CMK (cell line): ENCODE results near the gene MTR.
"Not testable (repeated sequence)": the region's sequence is repeated elsewhere in the genome, so short reads cannot be mapped to it uniquely, and the experiment has no call there.

Experiments used
- DNase-seq: peaks from one replicate; pipeline ENCODE4 v3.0.0-alpha.2; 2010; ENCODE audit warnings: low read depth

The MTR gene

DNA sequence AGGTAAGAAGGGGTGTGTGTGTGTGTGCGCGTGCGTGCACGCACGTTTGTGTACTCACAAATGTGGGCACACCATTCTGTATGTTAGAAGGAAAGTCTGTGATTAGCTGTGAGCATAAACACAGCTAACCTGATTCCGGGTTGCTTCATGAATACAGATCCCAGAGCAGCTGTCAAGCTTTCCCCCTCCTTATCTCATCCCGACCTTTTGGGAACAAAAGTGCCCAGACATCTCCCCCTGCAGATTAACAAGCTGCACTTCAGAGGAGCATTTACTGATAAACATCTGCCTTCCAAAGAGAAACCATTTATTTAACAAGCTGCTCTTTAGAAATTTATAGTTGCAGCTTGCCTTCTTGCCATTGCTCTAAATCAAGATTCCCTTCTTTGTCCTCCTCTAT is 112.1 kb downstream of the MTR start:
- no peak for DNase-seq

DNA sequence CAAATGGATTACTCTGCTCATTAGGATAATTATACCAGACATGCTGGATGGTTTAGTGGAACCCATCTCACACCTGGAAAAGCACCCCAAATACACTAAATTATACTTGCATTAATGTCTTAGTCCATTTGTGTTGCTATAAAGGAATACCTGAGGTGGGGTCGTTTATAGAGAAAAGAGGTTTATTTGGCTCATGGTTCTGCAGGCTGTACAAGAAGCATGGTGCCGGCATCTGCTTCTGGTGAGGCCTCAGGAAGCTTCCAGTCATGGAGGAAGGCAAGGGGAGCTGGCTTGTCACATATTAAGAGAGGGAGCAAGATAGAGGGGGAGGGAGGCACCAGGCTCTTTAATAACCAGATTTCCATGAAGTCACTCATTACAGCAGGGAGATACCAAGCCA is 113.6 kb downstream of the MTR start:
- DNase-seq = no peak

DNA sequence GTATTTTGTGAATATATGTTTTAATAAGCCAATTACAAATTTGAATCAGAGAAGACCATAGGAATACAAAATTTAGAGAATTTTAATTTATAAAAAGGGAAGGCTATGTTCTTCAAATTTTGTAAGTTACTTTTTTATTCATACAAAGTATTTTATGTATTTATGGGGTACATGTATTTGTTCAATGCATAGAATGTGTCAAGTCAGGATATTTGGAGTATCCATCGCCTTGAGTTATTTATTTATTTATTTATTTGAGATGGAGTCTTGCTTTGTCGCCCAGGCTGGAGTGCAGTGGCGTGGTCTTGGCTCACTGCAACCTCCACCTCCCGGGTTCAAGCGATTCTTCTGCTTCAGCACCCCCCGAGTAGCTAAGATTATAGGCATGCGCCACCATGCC is 116.0 kb downstream of the MTR start:
- DNase-seq = not testable (repeated sequence)

DNA sequence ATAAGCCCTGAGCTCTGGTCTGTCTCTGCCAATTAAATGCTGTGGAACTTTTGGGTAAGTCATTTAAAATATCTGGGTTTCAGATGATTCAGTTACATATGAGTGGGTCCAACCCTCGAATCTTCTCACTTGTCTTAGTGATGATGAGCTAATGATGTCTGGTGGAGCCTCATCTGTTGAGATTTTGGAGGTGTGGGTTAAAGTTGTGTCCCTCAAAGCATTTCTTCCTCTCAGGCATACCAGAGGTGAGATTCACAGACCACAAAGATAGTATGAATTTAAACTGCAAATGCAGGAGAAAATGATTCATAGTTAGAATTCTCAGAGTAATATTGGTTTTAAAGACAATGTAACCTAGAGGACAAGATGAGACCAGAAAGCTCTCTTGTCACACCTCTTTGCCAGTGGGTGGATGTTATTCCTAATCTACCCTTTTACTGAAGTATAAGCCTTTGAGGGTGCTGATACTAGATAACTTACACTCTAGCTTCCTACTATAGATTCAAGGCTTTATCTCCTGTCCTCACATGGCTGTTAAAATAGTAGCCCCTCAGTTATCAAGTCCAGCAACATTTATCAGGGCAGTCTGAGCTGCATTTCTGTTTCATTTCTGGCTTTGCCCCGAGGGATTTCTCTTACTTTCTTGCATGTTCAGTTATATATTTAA is 118.4 kb downstream of the MTR start:
- peak; percentile 51 for DNase-seq

DNA sequence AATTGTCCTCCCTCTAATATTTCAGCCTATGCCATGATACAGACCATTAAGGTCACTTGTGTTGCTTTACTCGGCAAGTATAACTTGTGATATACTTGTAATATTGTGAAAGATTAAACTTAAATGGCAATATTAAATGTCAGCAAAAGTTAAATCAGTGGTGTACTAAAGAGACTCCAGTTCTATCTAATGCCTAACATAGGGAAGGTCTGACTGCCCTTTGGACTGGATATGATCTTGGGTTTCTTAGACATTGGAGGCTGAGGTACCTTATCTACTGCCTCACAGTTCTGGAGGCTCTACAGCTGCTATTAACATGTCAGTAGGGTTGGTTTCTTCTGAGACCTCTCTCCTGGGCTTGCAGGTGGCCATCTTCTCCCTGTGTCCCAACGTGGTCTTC is 119.3 kb downstream of the MTR start:
- no peak for DNase-seq

DNA sequence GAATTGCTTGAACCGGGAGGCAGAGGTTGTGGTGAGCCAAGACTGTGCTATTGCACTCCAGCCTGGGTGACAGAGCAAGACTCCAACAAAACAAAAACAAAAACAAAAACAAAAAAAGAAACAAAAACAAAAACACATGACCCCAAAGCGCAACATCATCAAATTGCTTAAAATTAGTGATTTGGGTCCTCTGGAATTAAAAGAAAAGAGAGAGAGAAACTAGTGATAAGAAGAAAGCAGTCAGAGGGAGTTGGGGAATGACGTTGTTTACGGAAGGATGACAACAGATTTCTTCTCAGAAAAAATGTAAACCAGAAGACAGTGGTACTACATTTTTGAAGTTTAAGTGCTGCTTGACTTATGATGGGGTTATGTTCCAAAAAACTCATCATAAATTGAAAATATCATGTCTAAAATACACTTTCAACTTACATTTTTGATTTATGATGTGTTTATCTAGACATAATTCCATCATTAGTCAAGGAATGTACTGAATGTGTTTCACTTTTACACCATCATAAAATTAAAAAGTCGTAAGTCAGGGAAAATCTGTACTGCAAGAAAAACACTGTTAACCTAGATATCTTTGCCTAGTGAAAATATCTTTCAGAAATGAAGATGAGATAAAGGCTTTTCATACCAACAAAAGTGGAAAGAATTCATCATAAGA is 121.2 kb downstream of the MTR start:
- no peak for DNase-seq

DNA sequence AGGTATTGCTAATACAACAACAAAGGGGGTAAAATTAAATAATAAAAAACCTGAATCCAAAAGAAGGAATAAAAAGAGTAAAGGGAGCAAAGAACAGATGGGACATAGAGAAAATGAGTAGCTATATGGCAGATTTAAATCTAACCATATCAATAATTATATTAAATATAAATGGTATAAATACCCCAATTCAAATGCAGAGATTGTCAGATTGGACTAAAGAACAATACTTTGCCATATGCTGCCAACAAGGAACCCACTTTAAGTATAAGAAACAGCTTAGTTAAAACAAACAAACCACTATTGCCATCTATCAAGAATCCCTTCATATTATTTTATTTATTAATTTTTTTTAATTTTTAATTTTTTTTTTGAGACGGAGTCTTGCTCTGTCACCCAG is 122.4 kb downstream of the MTR start:
- DNase-seq = no peak

DNA sequence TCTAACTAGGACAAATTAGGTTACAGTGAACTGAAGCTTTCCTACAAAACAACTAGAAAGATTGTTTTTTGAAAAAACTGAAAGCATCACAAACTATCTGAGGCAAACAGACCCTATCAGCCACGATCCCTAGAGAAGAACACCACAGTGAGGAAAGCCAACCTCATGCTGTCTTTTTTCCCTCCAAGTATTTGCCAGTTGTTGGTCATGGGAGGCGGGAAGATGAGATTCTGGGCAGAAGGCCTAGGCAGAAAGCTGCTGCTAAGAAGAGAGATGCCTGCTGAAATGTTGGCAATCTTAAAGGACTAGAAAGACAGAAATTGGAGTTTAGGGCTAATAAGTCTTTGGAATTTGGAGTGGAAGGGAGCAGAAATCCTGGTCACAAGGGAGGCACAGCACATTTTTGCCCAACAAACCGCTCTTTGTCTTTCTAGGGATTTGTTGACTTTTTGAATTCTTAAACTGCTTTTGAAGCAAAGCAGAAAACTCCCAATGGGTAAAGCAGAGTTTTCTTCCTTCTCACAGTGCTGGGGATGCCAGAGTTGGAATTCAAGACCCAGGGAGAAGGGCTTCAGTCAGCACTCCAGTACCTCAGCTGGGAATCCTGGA is 125.3 kb downstream of the MTR start:
- DNase-seq = no peak

DNA sequence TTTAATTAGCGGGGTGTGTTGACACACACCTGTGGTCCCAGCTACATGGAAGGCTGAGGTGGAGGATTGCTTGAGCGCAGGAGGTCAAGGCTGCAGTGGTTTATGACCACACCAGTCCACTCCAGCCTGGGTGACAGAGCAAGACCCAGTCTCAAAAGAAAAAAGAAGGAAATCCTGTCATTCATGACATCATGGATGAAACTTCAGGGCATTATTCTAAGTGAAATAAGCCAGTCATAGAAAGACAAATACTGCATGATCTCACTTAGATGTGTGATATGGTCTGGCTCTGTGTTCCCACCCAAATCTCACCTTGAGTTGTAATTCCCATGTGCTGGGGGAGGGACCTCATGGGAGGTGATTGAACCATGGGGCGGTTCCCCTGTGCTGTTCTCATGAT is 126.5 kb downstream of the MTR start:
- no peak for DNase-seq

DNA sequence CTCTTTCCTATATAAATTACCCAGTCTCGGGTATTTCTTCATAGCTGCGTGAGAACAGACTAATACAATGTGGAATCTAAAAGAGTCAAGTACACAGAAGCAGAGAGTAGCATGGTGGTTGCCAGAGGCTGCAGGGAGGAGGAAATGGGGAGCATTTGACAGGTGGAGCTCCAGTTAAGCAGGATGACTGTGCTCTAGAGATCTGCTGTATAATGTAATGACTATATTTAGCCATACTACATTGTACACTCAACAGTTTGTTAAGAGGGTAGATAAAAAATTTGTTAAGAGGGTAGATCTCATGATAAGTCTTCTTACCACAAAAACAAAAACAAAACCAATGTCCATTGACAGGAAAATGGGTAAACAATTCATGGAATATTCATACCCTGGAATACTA is 127.1 kb downstream of the MTR start:
- no peak for DNase-seq

DNA sequence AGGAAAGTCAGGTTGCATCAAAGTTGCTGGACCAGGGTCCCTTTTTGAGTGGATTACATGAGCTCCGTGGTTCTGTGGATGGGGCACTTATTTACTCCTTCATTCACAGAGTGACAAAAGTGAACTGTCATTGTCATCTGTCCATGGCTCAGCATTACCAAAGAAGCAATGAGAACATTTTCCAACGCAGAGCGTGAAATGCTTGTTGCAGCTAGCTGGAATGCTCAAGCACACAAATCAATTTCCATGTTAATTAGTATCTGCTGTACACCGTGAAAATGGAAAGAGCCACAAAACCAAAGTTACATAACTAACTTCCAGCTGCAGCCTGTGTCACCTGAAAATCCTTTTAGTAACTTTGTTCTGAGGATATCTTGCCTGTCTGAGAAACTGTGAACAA is 130.3 kb downstream of the MTR start:
- no peak for DNase-seq

DNA sequence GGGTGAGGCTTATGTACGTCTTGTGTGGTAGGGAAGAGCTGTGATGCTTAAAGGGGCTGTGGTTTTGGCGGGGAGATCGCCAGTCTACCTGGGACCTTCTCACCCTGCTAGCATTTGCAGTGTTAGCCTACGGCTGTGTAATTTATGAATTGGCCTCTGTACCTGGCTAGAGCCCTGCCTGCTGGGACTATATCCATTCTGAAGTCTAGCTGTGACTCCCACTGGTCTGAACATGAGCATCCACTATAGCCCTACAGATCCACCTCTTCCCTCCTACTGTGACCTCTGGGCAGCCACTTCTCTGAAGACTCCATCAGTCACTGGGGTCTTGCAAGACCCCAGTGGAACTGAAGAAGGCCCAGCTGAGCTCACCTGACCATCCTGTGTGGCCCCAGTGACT is 135.4 kb downstream of the MTR start:
- DNase-seq = no peak

DNA sequence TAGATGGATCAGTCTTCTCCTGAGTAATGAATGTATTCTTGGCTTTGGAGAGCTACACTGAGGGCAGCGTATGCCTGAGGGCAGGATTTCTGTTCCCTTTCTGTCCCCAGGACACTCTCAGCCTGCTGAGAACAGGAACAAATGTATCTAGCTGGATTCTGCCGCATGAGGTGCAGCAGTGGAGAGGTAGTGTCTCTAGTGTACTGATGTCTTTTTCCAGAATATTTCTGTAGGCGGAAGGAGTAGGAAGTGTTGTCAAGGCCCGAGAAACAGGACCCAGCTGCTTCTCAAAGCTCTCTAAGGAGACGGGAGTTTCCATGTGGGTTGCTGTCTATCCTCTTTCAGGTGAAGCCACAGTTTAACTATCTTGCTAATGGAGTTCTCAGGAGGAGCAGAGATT is 143.7 kb downstream of the MTR start:
- no peak for DNase-seq

DNA sequence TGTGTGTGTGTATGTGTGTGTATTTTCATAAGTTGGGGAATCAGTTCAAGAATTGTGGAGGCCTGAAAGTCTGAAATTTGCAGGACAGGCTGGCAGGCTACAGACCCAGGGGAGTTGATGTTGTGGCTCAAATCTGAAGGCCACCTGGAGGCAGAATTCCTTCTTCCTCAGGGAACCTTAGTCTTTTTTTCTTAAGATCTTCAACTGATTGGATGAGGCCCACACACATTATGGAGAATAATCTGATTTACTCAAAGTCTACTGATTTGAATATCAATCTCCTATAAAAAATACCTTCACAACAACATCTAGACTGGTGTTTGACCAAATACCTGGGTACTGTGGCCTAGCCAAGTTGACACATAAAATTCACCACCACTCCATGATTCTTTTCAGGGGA is 147.3 kb downstream of the MTR start:
- no peak for DNase-seq

DNA sequence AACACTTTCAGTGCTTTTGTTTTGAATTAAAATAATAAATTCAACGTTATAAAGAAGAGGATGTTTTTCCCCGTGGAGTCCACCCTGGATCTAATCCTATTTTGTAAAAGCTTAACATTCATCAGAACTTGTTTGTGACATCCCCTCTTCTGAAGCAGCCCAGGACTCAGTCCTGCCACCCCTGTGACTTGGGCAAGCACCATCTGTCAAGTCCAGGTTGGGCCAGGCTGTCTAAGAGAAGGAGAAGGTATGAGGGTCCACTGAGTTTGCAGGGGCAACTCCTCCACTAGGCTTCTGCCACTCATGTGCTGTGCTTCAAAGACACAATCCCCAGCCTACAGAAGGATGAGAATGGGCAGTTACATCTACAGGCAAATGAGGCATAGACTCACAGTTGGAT is 149.5 kb downstream of the MTR start:
- DNase-seq = no peak

DNA sequence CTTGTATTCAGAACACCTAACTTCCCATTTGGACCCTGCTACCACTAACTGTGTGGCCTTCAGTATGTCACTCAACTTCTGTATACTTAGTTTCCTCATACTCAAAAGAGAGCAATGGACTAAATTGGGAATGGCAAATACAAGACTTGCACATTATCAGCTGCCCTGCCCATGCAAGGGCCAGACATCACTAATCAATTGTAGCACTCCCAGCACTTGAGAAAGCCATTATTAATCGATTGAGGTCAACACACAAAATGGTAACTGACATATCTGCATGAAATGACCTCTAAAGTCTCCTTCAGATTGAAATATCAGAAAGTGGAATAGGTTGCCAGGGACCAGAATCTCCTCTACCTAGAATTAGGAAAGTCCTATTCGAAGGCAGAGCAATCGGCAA is 149.9 kb downstream of the MTR start:
- DNase-seq = no peak

DNA sequence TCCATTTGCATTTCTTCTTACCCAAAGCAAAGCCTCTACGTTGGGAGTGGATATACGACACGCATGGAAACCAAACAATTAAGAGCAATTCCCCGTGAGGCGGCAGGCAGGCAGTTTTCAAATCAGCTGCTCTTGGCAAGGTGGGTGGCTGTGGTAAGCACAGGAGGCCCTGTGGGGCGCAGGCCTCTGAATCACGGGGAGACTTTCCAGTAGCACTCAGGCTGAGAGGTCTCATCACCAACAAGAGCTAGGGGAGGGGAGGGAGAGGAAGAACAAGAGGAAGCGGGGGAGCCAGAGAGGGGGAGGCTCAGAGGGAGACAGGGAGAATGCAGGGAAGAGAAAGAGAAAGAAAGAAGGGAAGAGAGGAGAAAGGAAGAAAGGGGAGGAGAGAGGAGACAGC is 152.7 kb downstream of the MTR start:
- DNase-seq = no peak

DNA sequence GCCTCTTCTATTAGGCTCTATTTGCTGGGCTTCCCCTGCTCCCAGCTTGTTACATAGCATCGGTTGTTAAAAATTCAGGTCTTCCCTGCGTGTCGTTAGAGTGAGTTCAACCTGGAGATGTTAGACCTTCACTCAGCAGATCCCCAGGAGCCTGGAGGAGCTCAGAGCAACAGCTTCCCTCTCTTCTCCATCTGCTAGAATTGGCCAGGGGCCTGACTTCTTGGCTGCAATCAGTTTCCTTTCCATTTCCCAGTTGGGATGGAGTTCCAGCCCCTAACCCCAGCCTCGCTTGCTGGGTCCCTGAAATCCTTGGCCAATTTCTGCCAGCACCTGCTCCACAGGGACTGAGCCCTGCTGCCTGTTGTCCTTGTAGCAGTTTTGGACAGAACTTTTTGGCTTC is 153.3 kb downstream of the MTR start:
- no peak for DNase-seq

DNA sequence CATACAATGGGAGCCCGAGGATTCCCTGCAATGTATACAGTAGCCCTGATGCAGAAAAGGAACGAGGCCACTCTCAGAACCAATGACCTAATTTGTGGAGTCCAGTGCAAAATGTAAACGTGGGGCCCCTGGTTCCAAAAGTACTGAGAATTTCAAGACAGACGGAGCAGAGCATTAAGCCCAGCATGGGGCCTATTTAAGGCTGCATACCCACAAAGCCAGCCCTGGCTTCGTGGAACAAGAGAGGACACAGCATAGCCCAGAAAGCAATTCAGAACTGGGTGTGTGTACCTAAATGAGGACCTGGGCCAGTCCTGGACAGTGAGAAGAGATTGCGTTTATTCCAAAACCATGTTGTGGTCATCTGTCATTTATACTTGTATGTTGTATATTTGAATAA is 153.9 kb downstream of the MTR start:
- no peak for DNase-seq

DNA sequence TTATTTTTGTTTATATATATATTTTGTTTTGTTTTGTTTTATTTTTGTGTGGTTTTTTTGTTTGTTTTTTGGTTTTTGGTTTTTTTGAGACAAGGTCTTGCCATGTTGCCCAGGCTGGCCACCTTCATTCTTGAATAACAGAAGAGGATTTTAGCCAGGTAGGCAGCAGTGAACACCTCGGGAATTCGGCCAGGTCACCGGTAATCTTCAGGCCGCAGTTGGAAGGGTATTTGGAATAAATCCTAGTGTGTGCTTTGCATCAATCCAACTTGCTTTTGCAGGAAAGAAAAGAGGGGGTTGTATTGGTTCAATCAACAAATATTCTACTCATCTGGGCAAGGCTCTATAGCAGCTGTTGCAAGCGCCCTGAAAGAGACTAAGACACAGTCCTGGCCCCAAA is 155.3 kb downstream of the MTR start:
- no peak for DNase-seq

DNA sequence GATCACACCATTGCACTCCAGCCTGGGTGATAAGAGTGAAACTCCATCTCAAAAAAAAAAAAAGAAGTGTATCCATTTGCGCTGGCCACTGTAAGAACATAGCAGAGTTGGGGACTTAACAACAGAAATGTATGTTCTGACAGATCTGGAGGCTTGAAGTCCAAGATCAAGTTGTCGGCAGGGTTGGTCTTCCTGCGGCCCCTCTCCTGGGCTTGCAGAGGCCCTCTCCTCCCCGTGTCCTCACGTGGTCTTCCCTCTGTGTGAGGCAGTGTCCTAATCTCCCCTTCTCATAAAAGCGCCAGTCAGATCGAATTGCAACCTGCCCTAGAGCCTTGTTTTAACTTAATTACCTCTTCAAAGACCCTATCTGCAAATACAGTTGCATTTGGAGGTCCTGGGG is 156.6 kb downstream of the MTR start:
- DNase-seq = no peak

DNA sequence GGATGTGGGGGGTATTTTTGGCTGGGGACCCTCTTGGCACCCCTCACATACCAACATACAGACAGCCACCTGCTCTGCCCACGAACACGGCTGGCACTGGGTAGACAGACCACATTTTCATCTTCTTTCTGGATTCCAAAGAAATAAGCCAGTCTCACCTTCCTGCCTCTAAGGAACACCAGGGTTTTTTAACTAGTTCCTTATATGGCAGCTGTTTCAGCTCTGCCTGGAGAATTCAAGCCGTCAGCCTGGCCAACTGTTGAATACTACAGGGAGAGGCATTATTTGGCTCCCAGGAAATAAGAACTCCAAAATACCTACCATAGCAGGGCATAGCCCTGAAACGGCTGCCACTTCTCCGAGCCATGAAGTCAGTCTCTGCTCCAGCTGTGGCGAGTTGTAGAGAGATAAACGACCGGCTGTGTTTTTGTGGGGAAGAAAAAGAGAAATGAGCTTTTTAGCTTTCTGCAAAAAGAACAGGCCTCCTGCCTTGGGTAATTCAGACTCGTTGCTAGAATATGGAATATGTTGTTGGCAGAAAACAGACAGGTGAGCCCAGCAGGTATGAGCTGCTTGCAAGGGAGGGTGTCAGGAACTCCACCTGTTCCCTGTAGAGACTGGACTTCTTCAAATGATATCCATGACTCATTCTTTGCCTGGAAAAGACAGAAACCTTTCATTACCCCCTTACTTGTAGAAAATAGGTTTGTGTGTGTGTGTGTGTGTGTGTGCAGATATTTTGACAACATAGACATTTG is 157.3 kb downstream of the MTR start:
- DNase-seq = no peak

DNA sequence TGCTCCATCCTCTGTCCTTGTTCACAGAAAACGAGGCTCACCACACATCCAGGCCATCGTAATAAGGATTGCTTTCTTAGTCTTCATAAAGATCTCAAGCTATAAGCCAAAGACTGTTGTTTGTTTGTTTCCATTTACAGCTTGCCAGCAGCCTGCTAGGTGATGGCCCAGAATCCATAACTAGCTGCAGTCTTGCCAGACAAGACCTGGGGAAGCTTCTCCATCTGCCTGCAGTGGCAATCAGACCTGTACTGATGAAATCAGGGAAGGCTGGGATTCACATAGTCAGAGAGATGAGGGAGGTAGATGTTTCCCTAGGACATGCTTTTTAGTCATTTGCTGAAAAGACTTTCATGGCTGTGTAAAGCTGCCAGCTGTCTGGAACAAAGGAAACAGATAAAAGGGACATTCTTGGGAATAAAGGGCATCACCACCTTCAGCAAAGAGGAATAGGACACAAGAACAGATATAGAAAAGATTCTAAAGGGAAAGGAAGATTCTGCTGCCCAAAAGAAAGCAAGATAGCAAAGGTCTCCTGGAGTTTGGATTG is 158.1 kb downstream of the MTR start:
- DNase-seq = no peak
